Rectal smooth muscle tissue (tissue), 1 donor: Measurements from ENCODE around the gene IFNK.

Source experiments
- H3K27ac ChIP-seq: one replicate; pipeline ENCODE4 v1.7.0; 2013; ENCODE audit warnings: low read depth, low read length, inconsistent platforms
- H3K27me3 ChIP-seq: one replicate; pipeline ENCODE4 v1.7.0; 2013; ENCODE audit warnings: low read length; ENCODE audit not compliant: control insufficient read depth, insufficient read depth
- H3K36me3 ChIP-seq: one replicate; pipeline ENCODE4 v1.7.0; 2013; ENCODE audit warnings: low read length; ENCODE audit not compliant: control insufficient read depth, insufficient read depth
- H3K4me1 ChIP-seq: one replicate; pipeline ENCODE4 v1.7.0; 2013; ENCODE audit warnings: low read length; ENCODE audit not compliant: control insufficient read depth, insufficient read depth
- H3K4me3 ChIP-seq: one replicate; pipeline ENCODE4 v1.7.0; 2013; ENCODE audit warnings: low read length
- H3K9ac ChIP-seq: one replicate; pipeline ENCODE4 v1.7.0; 2013; ENCODE audit warnings: low read length

IFNK gene

GRCh38 chr9:27534131-27534530, 10.0 kb downstream of the IFNK start:
- peak overlapping the region; percentile 44 for H3K27ac ChIP-seq
- no peak overlapping the region for H3K4me3 ChIP-seq
- H3K4me1 ChIP-seq, result peaks cover 9% of the 10 kb centered on the region
- no peaks in the 10 kb centered on the region for H3K36me3 ChIP-seq
- H3K27me3 ChIP-seq, result no peaks in the 10 kb centered on the region
- no peak overlapping the region for H3K9ac ChIP-seq

DNA sequence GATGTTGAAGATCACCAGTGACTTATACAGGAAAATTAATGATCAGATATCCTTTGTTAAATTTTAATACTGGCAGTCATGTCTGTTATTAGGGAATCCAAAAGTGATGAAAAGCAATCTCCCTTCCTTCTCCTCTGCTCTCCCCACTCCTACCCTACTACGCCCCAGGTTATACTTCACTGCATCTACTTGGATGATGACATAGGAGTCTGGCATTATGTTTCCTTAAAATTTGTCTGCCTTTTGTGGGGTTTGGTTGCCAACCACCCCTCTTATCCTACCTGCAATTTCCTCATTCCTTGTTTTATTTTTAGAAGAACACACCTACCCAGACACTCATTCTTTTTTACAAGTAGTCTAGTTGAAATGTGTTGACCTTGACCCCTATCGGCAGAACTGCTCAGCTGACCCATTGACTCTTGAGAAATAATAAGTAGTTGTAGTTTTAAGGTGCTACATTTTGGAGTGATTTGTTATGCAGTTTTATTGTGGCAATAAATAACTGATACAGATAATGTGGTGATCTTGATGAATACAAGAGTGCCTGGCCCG, 10.6 kb downstream of the IFNK start:
- peaks cover 13% of the 10 kb centered on the region for H3K4me1 ChIP-seq
- no peak overlapping the region for H3K9ac ChIP-seq
- peak overlapping the region; percentile 44 for H3K27ac ChIP-seq
- H3K4me3 ChIP-seq, result no peak overlapping the region
- no peaks in the 10 kb centered on the region for H3K27me3 ChIP-seq
- H3K36me3 ChIP-seq, result no peaks in the 10 kb centered on the region

GRCh38 chr9:27535701-27536118, 11.6 kb downstream of the IFNK start:
- Histone ChIP-seq H3K4me3 (no peak overlapping the region), H3K4me1 (peaks cover 22% of the 10 kb centered on the region), H3K27ac (no peak overlapping the region), H3K36me3 (no peaks in the 10 kb centered on the region), H3K9ac (no peak overlapping the region), H3K27me3 (no peaks in the 10 kb centered on the region)

GRCh38 chr9:27536168-27536567, 12.1 kb downstream of the IFNK start:
- Histone ChIP-seq H3K4me1 (peaks cover 25% of the 10 kb centered on the region), H3K27ac (no peak overlapping the region)

DNA sequence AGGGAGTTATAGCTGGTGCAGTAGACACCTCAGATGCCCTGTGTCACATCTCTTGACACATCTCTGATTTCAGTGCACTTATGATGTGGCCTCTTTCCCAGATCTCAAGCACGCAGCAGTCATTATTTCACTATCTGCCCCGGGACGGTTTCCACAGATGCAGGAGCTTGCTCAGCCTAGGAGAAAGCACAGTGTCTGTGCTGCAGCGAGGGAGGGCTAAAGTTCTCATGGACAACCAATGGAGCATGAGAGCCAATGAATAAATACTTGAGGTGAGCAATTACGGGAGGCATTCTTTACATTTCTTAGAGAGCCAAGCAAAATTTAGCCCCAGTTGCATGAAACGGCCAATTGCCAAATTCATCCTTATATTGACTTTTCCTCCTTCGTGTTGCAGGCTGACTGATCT, 12.9 kb downstream of the IFNK start:
- Histone ChIP-seq H3K27ac (no peak overlapping the region), H3K4me1 (peaks cover 25% of the 10 kb centered on the region), H3K4me3 (no peak overlapping the region), H3K9ac (no peak overlapping the region), H3K36me3 (no peaks in the 10 kb centered on the region), H3K27me3 (no peaks in the 10 kb centered on the region)

More at GRCh38 chr9:27536168-27536567, 12.1 kb downstream of the IFNK start:
- Histone ChIP-seq H3K4me3 (no peak overlapping the region), H3K27me3 (no peaks in the 10 kb centered on the region), H3K36me3 (no peaks in the 10 kb centered on the region), H3K9ac (no peak overlapping the region)

GRCh38 chr9:27537756-27538155, 13.7 kb downstream of the IFNK start:
- no peak overlapping the region for H3K9ac ChIP-seq
- H3K27me3 ChIP-seq, result no peaks in the 10 kb centered on the region
- no peak overlapping the region for H3K27ac ChIP-seq
- peaks cover 25% of the 10 kb centered on the region for H3K4me1 ChIP-seq
- H3K4me3 ChIP-seq, result no peak overlapping the region
- no peaks in the 10 kb centered on the region for H3K36me3 ChIP-seq

GRCh38 chr9:27538647-27539046, 14.6 kb downstream of the IFNK start:
- H3K27ac ChIP-seq, result no peak overlapping the region
- H3K9ac ChIP-seq, result no peak overlapping the region
- peaks cover 25% of the 10 kb centered on the region for H3K4me1 ChIP-seq

DNA sequence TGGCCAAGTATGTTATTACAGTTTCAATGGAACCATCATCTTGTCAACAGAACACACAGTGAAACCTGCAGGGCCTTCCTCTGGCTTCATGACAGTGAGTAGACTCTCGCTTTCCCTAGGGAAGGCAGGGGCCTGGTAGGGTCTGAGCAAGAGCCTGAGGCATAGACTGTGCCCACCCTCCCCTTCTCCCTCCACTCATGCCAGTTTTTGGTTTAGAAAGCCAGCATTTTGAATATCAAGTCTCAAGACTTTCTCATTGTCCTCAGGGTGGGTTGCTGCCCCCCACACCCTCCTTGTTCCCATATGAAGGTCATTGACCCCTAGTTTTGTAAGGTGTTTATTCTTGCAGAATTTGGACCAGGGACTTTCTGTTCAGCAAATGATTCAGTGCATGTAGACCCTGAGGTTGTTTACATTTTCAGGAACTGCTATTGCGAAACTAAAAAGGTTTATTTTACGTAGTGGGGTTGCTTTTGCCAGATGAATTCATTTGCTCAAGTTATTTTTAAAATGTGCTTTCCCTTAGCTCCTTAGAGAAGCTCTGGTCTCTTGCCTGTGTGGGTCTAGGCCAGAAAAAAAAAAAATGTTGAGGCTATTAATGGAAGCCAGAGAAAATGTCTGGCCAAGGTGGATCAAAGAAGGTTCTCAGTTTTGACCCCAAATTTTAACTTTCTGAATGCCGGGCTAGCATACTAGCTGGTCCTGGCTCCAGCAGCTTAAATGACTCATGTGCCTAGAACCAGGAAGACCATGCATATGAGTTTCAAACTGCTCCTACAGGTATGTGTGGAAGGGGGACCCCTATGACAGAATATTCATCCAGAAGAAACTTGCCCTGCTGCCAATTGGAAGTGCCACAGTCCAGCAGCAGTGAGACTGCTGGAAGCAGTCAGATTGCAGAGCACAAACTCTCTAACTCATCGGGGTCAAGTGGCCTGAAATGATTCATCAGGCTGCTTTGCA, 15.7 kb downstream of the IFNK start:
- Histone ChIP-seq H3K27ac (peak overlapping the region; percentile 81), H3K27me3 (no peaks in the 10 kb centered on the region), H3K4me3 (no peak overlapping the region), H3K9ac (no peak overlapping the region), H3K36me3 (no peaks in the 10 kb centered on the region), H3K4me1 (peaks cover 19% of the 10 kb centered on the region)

More at GRCh38 chr9:27538647-27539046, 14.6 kb downstream of the IFNK start:
- Histone ChIP-seq H3K27me3 (no peaks in the 10 kb centered on the region), H3K36me3 (no peaks in the 10 kb centered on the region), H3K4me3 (no peak overlapping the region)

DNA sequence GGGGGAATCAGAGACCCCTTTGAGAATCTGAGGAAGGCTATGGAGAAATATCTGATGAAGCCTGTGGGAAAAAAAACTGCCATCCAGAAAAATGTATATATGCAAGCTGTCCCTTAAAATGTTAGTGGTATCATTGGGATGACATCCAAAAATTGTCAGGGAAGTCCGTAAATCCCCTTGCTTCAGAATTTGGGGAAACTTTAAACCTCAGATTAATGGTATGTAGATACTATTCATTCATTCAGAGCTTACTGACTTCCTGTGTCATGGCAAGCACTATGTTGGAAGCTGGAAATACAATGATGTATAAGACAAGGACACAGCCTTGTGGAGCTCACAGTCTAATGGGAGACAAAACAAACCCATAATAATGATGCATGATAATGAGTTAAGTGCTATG, 16.4 kb downstream of the IFNK start:
- peak overlapping the region; percentile 67 for H3K27ac ChIP-seq
- H3K4me3 ChIP-seq, result no peak overlapping the region
- H3K9ac ChIP-seq, result no peak overlapping the region
- H3K27me3 ChIP-seq, result no peaks in the 10 kb centered on the region
- H3K4me1 ChIP-seq, result peaks cover 19% of the 10 kb centered on the region
- no peaks in the 10 kb centered on the region for H3K36me3 ChIP-seq

DNA sequence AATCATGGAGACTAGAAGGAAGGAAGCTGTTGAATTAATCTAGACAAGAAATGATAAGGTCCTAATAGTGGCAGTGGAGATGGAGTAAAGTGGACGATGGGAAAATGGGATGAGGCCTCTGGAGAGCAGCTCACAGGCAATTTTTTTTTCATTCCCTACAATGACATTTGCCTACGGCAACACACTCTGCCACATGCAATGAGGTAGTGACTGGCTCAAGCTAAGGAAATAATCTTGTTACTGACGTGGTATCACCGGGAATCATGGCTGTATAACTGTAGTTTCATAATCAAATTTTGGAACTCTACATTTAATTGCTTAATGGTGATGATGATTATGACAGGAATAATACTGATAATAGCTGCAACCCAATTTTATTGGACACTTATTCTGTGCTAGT, 17.6 kb downstream of the IFNK start:
- peaks cover 19% of the 10 kb centered on the region for H3K4me1 ChIP-seq
- no peak overlapping the region for H3K9ac ChIP-seq
- no peaks in the 10 kb centered on the region for H3K36me3 ChIP-seq
- H3K27ac ChIP-seq, result no peak overlapping the region
- no peaks in the 10 kb centered on the region for H3K27me3 ChIP-seq
- H3K4me3 ChIP-seq, result no peak overlapping the region

DNA sequence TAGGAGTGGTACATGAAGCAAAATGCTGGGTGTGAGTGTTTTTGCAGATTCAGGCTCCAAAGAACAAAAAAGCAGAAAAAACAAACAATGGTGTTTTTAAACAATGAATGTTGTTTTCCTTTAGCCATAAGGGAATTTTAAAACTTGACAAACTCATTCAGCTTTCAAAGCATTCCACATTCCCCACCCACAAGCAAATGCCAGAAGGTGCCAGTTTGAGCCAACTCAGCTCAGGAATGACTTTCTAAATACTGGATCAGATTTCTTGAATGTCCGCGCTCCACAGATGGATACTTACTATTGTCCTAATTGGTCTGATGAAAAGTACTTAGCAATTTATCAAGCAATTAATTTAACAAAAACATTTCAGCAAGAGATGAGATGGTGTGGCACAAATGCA, 18.4 kb downstream of the IFNK start:
- no peak overlapping the region for H3K9ac ChIP-seq
- no peaks in the 10 kb centered on the region for H3K27me3 ChIP-seq
- H3K4me3 ChIP-seq, result no peak overlapping the region
- no peaks in the 10 kb centered on the region for H3K36me3 ChIP-seq
- H3K4me1 ChIP-seq, result peaks cover 19% of the 10 kb centered on the region
- no peak overlapping the region for H3K27ac ChIP-seq

DNA sequence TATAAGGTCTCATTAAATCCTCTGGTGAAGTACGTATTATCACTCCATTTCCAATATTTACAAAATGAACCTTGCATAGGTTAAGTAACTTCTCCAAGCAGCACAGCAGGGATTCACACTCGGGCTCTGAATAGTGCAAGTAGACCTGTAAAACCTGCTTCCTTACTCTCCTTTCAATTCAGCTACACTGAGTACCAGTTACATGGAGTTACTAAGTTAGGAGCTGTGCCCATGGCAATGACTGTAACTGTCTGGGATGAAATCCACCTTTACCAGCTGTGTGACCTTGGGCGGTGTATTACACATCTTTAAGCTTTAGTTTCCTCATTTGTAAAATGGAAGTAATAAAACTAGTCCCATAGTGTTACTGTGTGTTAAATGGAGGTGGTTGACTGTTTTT, 21.4 kb downstream of the IFNK start:
- Histone ChIP-seq H3K36me3 (no peaks in the 10 kb centered on the region), H3K27me3 (no peaks in the 10 kb centered on the region), H3K4me3 (no peak overlapping the region), H3K27ac (no peak overlapping the region), H3K4me1 (peaks cover 6% of the 10 kb centered on the region), H3K9ac (no peak overlapping the region)
